Jurkat, Clone E6-1 (cell line): ENCODE measurements around the gene GUCY1A1.

Experiments
- DNase-seq: peaks from one replicate; pipeline ENCODE4 v3.0.0-alpha.2; 2011; ENCODE audit warnings: low read depth, low spot score
- H3K4me3 ChIP-seq: 2 replicates; pipeline ENCODE4 v1.5.1; 2011; ENCODE audit warnings: mild to moderate bottlenecking, low read length, control low read depth, moderate library complexity

Gene GUCY1A1

DNA sequence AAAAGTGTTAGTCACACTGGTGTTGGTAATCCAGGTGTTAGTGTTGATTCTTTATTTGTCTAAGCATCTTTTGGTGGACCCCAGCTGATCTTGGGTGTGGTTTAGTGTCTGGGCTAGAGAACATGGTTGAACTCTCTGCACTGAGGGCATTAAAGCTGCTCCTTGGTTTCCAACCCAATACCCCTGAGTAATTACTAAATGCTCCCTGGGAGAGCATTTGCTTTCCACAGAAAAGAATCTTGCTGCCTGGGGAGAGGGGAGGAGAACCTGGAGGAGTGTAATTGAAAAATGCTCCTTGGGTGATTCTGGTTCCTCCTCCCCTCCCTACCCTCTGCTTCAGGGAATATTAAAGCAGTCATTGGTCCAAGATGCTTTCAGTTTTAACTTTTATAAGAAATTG is 95.3 kb downstream of the GUCY1A1 start:
- DNase-seq = no peak
- H3K4me3 ChIP-seq = no peak overlapping the region

DNA sequence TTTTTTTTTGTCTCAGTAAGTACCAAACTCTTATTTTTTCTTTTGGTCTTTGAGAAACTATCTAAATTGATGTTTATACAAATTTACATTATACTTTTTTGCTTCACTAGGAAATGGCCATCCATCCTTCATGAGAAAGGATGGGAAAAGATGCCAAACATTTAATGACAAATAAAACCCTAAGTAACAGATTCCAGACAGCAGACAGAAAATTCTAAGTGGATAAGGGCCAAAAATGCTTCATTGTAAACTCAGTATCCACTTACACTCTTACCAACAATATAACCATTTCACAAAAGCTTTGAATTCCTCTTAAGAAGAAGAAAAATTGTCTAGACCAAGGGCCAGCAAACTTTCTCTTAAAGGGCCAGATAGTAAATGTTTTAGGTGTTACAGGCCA is 95.7 kb downstream of the GUCY1A1 start:
- H3K4me3 ChIP-seq = no peak overlapping the region
- no peak for DNase-seq

DNA sequence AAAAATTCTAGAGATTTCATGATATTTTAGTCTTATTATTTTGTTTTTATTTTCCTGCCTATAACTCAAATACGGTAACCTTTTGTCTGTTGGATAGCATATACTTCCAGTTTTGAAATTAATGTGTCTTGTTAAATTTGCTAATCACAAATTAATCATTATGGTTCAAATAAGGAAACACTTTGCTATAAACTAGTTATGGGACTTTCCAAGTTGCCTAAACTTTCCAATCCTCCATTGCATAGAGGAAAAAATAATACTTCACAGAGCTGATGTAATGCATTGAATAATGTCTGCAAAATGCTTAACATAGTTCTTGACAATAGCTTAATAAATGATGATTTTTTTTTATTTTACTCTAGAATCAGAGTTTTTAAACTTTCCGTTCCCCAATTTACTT is 96.9 kb downstream of the GUCY1A1 start:
- no peak for DNase-seq
- H3K4me3 ChIP-seq = no peak overlapping the region

DNA sequence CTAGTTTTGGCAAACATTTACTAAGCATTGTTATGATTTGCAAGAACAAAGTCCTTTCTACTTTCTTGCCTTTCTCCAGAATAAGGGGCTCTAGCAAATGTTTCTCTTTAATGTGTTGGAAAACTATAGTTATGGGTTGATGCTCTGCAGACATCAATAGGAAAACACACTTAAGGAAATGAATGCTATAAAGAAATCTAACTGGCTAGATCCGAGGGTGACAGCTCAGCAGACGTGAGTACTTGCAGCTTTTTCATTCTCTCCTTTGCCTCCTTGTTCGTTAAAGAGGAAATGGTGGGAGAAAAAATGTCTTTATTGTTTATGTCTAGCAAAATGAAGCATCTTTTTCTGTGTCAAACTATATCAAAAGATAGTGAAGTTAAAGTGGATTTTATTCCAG is 98.5 kb downstream of the GUCY1A1 start:
- no peak for DNase-seq
- no peak overlapping the region for H3K4me3 ChIP-seq

DNA sequence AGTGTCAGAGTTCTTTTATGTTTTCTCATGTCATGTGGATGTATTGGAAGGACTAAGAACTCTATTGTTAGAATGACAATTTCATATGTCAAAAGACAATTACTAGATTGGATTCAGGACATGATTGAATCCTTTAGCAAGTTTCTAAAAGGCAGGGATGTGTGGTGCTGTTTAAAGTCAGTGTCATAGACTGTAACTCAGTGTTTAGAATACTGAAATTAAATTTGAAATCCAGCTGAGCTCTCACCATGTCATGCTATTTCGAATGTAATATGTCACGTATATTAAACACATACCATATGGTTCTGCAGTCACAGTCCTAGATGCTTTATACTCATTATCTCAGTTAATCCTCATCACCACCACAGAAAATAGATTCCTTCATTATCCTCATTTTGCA is 100.0 kb downstream of the GUCY1A1 start:
- no peak overlapping the region for H3K4me3 ChIP-seq
- no peak for DNase-seq

DNA sequence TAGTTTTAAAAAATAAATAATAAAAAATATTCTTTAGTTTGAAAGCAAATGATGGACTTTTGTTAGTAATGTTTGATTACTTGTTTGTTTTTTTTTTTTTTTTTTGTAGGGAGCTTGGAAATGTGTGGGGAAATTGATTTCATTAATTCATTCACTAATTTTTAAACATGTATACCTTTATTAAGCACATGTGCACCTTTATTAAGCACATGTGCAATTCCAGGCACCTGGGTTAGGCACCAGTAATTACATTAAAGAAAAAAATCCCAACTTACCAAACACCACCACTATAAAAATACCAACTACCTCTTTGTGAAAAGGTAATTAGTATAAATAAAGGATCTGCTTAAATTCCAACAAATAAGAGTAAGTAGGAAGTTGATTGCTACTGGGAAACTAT is 101.7 kb downstream of the GUCY1A1 start:
- no peak overlapping the region for H3K4me3 ChIP-seq
- no peak for DNase-seq

DNA sequence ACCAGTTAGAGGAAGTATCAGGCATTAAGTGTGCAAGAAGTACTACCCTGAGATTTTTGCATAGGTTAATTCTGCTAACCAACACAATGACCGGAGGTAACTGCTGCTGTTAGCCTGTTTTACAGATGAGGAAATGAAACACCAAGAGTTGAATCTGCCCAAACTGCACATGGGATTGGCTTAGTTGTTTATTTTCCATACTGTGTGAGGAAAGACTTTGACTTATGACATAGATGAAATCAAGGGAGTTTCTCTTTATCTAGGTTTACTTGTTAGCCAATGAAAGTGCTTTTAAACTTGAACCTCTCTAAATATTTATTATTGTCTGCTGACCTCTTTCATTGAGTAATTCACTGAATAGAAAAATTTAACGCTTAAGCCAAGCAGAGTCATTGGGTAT is 102.4 kb downstream of the GUCY1A1 start:
- no peak overlapping the region for H3K4me3 ChIP-seq
- DNase-seq = no peak

DNA sequence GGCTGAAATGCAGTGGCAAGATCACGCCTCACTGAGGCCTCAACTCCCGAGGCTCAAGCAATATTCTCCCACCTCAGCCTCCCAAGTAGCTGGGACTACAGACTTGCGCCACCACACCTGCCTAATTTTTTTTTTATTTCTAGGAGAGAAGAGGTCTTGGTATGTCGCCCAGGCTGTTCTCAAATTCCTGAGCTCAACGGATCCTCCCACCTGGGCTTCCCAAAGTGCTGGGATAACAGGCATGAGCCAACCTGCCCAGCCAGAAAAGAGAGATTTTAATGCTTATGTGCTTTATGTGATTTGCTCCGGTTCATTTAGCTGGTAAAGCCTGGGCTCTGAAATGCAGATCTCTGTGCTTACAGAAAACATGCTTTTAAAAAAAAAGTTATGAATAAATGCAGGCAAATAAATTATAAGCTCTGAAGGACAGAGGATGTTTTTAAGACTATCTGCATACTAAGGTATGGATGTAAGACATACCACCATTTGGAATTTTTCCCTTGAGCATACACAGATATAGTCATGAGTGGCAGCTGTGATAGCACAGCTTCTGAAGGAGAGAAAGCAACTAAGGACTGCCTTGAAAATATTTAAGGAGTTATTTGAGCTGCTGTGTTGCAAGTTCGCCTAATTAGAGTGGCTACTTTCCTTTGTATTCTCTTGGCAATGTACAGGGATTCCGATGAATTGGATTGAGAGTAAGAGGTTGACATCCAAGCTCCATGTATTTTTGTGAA is 106.0 kb downstream of the GUCY1A1 start:
- DNase-seq = no peak
- no peak overlapping the region for H3K4me3 ChIP-seq

DNA sequence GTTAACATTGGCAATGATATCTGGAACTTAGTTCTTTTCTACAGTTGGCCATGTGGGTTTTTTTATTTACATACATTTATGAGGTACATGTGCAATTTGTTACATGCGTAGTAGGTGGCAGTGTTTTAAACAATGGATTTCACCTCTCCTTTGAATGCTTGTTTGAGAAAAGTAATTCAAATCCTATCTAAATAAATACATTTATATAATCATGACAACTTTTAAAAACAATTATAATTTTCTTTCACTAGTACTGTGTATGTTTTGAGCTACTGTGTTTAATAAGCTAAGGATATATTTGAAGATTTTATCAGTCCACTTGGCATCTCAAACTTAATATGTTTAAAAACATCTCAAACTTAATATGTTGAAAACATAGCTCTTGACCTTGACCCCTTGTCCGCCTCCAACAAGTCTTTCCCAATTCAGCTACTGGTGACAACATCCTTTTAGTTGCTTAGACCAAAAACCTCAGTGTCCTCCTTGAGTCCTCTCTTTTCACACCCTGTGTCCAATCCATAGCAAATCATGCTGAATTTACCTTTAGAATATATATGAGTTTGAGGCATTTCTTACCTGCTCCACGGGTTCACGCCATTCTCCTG is 106.7 kb downstream of the GUCY1A1 start:
- no peak for DNase-seq
- no peak overlapping the region for H3K4me3 ChIP-seq

DNA sequence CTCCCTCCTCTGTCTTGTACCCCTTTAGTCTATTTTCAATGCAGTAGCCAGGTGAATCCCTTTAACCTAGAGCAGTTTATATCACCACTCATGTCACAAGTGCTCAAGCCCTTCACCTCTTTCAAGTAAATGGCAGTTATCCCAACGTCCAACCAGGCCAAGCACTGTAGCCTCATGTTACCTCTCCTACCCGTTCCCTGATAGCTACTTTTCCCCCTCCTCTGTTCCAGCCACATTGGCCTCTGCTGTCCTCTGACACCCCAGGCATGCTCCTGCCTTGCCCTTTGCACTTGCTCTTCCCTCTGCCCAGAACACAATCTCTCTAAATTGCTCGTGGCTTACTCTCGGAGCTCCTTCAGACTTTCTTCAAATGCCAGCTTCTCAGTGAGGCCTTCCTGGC is 107.4 kb downstream of the GUCY1A1 start:
- H3K4me3 ChIP-seq = no peak overlapping the region

DNA sequence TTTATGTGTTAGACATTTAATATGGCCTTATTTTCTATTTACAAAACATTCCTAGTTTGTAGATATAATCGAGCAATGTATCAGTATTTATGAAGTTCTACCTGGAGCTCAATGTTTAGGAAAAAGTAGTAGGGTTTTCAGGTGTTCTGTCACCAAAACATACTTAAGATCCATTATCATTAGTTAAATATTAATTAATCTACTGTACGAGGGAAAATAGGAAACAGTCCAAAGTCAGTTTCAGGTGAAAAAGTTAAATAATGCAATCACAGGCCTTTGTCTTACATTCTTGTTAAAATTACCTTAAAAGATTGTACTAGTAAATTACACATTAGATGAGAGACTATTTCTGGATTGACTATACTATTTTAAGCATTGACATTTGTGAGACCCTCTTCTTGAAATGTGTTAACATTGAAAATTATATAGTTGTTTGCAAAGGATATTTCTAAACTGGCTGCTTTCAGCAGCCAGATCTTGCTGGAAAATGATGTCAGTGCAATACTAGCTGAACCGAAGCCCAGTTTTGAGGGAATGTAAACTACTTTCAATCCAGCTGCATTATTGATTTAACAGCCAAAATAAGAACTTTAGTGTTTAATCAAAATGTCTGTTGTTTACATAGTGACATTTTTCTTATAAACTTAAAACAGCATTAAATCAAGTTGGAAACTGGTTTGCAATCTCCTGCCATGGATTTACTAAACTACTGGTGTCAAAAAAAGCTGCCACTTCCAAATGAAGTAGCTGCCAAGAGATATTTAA is 111.5 kb downstream of the GUCY1A1 start:
- H3K4me3 ChIP-seq = no peak overlapping the region
- no peak for DNase-seq

More for the DNA sequence above, 107.4 kb downstream of the GUCY1A1 start:
- no peak for DNase-seq

DNA sequence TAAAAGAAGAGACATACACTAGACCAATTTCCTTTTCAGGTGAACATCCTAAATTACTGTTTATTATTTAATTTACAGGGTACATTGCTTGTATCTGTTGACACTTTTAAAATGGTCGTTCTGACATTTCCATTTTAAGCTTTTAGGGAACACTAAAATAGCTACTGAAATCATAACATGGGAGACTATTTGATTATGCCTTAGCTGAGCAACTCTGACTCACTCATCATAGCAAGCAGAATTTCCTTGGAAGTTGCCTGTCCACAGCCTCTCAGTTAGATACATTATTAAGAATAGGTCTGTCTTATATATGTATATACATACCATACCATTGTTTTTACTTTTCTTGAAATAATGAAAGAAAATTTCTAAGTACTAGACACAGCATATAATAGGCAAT is 114.1 kb downstream of the GUCY1A1 start:
- no peak for DNase-seq
- no peak overlapping the region for H3K4me3 ChIP-seq

DNA sequence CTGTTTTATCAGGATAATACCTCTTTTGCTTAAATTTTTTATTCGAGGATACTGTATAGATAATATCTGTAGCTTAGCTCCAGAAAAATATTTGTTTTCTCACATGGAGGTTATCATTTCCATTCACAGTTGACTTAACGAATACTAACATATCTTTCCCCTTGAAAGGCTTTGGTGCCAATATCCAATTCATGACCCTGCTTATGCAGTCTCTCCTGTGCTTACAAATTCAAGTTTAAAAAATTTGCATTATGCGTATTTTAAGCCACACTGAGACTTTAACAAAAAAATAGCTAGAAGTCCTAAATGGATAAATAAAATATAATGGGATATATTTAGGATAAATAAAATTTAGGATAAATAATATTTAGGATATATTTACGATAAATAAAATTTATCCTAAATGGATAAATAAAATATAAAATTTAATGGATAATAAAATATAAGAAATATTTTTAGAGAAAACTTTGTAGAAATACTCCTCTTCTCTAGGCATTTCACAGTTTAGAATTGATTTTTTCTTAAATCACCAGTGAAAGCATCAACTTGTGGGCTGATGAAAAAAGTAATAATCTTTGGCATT is 114.7 kb downstream of the GUCY1A1 start:
- no peak for DNase-seq
- H3K4me3 ChIP-seq = no peak overlapping the region
